Fibroblast of skin of right biceps (primary cell): ENCODE results near the gene NUMB.
"Not testable (repeated sequence)": the region's sequence is repeated elsewhere in the genome, so short reads cannot be mapped to it uniquely, and the experiment has no call there.

Experiments
- DNase-seq: peaks from one replicate; pipeline ENCODE4 v3.0.0-alpha.2; 2013

The NUMB gene

DNA sequence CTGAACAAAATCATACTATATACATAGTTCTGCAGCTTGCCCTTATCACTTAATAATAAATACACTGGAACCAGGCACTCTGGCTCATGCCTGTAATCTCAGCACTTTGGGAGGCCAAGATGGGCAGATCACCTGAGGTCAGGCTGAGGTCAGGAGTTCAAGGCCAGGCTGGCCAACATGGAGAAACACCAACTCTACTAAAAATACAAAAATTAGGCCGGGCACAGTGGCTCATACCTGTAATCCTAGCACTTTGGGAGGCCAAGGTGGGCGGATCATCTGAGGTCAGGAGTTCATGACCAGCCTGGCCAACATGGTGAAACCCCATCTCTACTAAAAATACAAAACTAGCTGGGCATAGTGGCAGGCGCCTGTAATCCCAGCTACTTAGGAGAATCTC lies 109.3 kb downstream of the NUMB start:
- not testable (repeated sequence) for DNase-seq

DNA sequence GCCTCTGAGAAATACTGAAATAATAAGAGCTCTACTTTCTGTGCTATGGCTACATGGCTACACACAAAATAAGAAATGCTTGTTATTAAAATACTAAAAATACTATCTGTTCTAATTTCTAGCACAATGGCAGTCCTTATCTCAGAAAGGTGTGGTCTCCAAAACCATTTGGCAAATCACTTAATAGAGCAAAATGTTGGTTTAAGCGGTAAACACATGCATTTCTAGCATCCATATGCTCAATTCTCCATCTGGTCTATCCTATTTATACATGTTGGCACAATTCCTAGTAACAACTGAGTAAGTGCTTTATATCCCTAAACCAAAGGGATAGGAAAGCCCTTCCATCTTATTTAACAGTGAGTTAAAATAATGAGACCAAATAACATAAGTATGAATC lies 114.0 kb downstream of the NUMB start:
- DNase-seq = no peak

DNA sequence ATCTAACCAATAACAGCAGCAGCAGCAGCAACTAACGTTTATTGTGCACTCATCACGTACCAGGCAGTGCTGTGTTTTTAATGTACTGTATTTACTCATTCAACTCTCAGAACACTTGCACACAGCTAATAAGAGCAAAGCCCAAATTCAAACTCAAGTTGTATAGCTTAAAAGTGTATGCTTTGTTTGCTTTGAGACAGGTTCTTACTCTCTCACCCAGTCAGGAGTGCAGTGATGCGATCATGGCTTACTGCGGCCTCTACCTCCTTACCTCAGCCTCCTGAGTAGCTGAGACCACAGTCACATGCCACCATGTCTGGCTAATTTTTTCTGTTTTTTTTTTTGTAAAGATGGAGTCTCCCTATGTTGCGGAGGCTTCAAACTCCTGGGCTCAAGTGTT lies 115.7 kb downstream of the NUMB start:
- no peak for DNase-seq

DNA sequence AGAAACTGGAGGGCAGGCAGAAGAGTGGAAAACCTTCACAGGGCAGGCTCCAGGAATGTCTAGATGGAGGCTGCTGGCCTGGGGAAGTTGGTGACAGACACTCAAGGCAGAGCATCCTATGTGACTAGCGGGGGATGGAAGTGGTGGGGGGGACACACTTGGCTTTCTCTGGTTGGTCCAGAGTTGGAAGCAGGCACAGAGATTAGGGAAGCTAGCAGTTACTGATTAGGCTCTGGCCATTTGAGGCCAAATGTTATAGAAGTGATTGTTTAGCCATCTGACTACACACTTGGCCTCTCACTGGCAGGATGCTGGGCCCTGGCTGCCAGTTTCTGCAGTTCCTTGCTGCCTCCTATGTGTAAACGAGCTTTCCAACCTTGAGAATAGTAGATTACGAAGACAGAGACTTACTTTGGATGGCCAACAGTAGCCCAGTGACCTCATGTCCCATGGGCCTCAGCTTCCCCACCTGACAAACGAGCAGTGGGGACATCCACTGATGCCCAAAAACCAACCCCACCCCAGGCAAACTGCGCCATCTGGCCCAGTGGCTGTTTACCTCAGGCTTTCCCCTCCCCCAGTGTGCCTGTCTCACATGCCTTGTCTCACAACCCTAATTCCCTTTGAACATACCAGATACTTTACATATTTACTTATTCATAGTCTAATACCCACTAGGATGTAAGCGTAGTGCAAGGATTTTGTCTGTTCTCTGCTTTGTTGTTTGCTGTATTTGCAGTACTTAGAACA lies 118.3 kb downstream of the NUMB start:
- no peak for DNase-seq

DNA sequence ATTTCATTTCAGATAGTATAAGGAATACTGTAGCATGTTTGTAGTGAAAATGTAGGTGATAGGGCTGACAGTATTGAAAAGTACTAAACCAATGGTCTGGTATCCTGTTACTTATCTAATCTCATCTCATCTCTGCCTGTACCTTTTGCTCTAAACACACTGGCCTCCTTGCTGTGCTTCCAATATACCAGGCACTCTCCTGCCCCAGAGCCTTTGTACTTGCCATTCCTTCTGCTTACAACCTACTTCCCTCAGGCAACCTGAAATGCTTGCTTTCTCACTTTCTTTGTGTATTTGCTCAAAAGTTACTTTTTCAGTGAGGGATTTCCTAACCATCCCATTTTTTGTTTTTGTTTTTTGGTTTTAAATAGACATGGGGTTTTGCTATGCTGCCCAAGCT lies 119.1 kb downstream of the NUMB start:
- DNase-seq = no peak

DNA sequence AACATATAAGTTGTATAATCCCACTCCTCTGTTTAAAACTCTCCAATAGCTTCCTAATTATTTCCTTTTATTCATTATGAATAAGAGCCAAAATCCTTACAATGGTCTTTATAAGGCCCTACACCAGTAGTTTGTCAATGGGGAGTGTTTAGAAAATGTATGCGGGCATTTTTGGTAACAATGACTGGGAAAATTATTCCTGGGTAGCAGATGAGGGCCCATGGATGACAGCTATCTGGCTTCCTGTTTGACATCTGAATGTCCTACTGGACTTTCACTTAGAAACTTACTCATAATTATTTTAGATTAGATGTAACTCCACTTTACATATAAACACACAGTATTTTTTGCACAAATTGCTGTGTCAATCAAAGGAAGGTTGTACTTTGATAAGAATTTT lies 119.8 kb downstream of the NUMB start:
- DNase-seq = no peak

DNA sequence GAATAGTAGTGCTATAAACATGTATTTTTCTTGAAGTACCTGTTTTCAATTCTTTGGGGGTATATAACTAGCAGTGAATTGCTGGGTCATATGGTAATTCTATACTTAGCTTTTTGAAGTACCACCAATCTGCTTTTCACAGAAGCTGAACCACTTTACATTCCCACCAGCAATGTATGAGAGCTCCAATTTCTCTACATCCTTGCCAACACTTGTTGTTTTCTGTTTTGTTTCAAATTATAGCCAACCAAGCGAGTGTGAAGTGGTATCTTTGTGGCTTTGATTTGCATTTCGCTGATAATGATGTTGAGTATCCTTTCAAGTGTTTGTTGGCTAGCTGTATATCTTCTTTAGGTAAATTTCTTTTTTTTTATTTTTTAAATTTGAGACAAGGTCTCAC lies 125.3 kb downstream of the NUMB start:
- no peak for DNase-seq

DNA sequence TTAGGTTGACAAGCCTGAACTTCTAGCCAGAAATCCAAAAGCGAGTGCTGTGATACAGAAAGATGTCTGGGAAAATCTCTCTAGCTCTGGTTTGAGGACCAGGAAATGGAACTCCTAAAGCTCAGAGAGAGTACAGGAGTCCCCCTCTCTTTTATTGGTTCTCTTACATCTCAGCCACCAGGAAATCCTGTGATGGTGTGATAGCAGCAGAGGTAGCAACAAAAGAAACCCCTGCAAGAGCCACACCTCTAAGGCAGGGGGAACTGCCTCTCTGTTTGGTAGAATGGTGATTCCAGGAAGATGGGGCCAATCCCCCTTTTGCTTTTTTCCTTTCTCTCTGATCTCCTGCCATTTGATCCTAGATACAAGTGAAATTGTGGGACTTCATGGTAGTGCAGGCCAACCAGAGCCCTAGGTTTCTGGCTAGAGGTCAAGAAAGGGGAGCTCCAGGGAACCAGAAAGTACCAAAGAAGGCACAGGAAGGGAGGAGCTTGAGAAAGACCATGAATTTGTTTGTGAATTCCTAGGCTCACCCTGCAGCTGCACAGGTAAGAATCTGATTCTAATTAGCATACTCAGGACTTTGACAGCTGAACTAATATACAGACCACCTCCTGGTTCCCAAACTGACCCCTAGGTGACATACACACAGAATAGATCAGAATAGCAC lies 132.6 kb downstream of the NUMB start:
- no peak for DNase-seq

DNA sequence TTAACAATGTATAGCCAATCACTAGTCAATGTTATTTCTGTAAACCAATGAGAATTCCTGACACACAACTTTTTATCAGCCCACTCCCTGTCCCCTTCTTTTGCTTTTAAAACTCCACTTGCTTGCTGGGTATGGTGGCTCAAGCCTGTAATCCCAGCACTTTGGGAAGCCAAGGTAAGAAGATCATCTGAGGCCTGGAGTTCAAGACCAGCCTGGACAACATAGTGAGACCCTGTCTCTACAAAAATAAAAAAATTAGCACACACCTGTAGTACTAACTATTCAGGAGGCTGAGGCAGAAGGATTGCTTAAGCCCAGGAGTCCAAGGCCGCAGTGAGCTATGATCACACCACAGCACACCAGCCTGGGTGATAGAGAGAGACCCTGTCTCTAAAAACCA lies 133.3 kb downstream of the NUMB start:
- no peak for DNase-seq

DNA sequence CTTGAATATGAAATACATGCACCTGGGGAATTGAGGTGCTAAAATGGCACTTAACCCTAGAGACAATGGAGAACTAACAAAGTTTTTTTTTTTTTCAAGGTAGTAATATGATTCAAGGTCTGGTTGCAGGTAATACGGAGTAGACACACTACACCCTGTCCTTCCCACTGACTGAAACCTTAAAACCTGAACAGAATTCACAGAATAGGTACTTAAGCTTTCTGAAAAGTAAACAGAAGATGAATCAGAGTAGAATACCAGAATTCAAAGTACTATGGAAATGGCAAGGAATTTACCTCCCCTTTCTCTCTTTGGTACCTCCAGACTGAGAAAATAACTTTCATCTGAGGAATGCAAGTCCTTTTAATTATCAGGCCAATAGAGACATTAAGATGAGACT lies 133.8 kb downstream of the NUMB start:
- DNase-seq = no peak

DNA sequence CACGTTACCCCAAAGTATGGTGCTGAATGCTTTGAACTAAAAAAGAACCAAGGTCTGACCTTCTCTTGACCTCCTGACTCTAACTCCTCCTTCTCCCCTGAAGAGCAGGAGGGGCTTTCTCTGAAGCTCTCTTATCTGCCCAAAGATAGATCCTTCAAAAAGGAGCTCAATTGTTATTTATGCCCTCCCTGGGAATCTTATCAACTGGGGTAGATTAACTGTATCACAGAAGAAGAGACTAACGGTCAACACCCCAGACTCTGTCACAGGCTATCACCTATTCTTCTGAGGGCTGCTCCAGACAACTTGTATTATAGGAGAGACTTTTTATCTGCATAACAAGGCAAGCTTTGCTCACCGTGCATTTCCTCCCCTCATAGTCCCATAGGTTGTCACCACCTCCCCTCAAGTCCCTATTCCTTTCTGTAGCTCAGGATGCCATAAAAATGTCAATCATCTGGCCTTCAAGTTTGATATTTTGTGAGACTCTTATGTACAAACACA lies 134.4 kb downstream of the NUMB start:
- DNase-seq = no peak

DNA sequence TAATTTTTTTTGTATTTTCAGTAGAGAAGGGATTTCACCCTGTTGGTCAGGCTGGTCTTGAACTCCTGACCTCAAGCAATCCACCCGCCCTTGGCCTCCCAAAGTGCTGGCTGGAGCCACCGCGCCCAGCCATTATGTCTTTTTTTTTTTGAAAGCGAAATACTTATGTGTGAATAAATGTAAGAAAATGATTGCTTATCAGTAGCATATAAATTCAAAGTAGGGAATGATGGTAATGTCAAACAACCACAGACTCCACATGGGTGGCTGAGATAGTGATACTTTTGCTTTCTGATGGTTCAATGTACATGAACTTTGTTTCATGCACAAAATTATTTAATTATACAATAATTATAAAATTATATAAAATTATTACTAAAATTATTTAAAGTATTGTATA lies 145.2 kb downstream of the NUMB start:
- no peak for DNase-seq

DNA sequence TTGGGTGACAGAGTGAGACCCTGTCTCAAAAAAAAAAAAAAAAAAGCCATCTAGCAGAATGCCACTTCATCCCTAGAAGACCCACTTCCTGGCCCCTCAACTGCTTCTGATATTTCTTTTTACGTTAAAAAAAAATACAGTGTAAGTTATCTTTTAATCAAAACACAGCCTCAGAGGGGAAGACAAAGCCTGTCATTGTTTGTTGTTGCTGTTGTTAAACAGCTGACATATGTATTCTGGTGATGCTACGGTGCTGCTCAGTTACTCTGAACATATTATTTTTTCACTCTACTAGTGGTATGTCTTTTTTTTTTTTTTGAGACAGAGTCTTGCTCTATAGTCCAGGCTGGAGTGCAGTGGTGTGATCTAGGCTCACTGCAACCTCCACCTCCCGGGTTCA lies 145.7 kb downstream of the NUMB start:
- DNase-seq = no peak

DNA sequence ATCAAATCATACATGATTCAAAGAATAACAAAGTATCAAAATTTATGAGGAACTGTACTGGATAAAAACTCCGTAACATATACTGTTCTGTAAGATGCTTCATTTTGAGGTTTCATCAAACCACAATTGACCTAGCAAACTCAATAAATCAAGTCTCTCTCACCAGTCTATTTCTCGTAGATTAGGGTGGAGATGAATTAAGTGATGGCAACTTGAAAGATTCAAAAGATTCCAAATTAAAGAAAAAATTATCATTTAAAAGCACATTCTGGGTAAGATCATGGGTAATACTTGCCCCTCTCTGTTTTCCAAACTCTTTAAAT lies 146.7 kb downstream of the NUMB start:
- no peak for DNase-seq

DNA sequence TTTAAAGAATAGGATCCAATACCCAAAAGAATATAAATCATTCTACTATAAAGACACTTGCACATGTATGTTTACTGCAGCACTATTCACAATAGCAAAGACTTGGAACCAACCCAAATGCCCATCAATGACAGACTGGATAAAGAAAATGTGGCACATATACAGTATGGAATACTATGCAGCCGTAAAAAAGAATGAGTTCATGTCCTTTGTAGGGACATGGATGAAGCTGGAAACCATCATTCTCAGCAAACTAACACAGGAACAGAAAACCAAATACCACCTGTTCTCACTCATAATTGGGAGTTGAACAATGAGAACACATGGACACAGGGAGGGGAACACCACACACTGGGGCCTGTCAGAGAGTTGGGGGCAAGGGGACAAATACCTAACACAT lies 149.1 kb downstream of the NUMB start:
- DNase-seq = not testable (repeated sequence)

DNA sequence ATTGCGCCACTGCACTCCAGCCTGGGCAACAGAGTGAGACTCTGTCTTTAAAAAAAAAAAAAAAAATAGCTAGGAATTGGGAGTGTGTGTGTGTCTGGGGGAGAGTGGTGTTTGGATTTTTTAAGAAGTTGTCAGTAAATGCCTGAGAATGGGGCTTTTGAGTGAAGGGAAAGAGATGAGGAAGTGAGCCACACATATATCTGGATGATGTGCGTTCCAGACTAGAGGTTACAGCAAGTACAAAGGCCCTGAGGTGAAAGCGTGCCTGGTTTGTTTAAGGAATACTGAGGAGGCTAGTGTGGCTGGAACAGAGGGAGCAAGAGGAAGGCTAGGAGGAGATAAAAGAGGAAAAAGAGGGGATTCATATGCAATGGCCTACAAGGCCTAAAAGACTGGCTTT lies 151.1 kb downstream of the NUMB start:
- no peak for DNase-seq

DNA sequence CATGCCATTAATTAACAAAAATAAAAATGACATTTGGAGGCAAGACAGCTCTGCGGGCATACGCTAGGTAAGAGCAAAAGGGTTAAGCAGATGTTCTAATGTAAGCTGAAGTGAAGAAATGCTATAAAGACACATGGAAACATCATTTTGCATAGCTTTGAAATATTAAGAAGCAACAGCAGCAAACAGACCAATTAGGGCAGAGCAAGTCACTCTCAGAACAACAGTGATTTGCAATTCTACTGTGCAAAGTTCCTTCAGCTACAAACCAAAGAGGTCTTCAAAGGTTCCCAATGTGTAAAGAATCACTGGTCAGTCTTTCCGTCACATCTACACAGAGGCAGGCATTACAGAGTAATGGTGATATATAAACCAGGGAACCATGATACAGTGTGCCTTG lies 152.8 kb downstream of the NUMB start:
- DNase-seq = no peak

DNA sequence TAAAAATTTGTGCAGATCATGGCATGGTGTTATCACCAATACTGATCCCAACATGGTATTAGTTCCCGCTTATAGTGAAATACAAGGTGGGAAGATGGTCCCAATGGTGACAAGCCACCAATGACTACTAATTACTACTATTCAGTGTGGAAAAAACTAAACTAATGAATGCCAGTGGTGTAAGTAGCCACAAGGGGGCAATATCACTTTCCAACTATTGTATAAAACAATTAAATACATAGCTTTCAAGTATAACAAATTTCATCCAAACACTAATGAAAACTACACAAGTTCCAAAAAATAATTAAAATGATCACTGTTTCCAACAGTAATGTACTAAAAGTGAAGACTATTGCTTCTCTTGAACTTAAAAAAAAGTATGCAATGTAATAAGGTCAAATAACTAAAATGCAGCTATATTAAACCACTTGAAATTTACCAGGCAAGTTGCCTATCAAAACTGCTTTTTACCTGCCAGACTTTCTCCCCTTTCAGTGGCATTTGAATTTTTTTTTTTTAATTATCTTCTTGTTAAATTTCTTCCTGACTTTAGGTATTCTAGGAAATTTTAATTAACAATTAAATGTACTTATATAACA lies 163.0 kb downstream of the NUMB start:
- peak; percentile 32 for DNase-seq

DNA sequence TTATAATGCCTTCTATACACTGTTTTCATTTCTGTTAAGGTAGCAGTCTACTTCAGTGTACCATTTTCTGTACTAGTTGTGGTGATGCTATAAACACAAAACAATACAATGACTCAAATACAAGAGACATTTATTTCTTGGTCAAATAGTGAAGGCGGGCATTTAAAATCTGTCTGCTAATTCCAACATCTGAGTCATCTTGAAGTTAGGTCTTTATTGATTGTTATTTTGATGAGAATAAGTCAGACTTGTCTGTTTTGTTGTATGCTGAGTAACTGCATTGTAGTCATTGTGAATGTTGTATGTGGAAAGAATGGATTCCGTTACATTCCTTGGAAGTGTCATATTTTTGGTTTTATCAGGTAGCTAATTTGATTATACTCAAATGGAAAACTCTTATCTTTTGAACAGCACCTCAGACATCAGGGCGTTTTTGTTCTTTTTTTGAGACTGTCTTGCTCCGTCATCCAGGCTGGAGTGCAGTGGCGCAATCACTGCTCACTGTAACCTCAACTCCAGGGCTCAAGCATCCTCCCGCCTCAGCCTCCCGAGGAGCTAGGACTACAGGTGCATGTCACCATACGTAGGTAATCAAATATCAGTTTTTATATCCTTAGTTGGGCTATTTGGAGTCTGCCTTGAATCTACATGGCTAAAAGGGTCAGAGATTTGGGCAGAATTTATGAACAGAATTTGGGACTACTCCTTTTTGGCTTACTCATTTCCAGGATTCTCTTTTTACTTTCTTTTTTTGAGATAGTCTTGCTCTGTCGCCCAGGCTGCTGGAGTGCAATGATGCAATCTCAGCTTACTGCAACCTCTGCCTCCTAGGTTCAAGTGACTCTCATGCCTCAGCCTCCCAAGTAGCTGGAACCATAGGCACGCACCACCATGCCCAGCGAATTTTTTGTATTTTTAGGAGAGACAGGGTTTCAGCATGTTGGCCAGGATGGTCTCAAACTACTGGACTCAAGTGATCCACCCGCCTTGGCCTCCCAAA lies 164.3 kb downstream of the NUMB start:
- DNase-seq = no peak

DNA sequence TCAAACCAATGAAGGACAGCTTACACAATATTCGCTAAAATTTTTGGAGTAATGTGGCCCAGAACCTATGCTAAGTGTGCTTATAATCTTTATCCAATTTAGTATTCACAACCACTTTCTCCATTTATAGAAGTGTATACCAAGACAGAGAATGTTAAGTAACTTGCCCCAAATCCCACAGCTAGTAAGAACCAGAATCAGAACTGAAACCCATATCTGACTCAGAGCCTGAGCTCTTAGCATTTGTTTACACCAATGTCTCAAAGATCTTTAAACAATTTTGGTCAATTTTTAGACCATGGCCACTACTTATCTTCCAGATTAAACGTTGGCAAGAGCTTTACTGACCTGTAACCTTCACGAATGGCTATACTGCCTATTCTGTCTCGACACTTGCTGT lies 168.1 kb downstream of the NUMB start:
- DNase-seq = no peak

DNA sequence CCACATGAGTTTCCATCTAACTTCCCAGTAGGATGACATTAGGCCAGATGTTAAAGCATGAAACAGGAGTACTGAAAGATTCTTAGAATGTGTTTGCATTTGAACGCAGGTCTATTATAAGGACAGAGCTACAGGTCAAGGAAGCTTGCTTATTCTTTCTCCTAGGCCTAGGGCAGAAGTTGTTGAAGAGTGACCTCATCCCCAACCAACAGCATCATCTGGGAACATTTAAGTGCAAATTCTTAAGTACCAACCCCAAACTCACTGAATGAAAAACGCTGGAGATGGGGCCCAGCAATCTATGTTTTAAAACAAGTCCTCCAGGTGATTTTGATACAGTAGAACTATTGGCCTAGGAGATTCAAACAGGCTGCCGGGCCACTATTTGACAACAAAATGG lies 168.6 kb downstream of the NUMB start:
- DNase-seq = no peak

DNA sequence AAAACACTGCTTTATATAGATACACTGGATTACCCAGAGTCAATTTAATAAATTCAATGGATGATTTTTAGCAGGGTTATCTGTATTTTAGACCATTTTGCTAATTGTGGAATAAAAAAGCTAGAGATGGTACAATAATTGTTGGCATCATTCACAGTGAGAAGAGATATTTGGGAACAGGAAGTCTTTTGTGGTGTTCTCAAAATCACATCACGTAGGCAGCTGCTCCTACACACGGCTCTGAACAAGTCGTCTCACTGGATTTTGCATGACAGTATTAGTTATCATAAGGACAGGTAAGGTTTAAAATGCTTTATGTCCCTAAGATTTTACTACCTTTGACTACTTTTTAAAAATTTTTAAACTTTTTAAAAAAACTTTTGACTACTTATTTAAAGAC lies 169.0 kb downstream of the NUMB start:
- DNase-seq = no peak

DNA sequence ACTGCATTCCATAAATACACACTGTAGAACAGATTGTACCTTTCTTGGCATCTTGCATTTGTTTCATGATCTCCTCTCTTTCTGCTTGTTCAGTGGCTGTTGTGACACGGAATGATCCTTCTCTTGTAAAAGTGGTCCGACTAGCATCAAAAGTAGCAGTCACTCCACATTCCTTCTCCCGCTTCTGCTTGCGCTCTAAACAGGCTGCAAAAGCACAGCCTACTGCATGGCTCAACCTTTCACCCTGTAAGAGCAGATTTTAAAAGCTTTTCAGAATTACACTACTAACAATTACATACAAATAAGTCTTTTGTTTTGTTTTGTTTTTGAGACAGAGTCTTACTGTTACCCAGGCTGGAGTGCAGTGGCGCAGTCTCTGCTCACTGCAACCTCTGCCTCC lies 171.3 kb downstream of the NUMB start:
- DNase-seq = no peak
